Measurements from ENCODE around the gene BTBD18.

DNA sequence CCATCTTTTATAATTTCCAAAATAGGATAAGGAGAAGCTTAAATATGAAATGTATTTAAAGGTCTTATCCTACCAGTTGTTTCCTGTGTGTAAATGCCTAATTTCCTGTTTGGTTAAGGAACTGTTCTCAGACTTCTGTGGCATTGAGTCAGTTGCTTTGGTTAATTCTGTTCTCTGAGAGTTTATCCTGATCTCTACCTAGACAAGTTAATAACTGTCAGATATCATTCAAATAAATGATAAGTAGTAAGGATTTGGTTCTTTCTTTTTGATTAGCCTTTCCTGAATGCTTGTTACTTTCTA, 49.5 kb upstream of the BTBD18 start:
- TF ChIP-seq POLR2A (IDR thresholded peaks at IDR 0.05; ENCODE audit: low read length) (no peak), GATA1 (IDR thresholded peaks at IDR 0.05; ENCODE audit: low read depth, low read length) (no peak)
